Subcutaneous abdominal adipose tissue (tissue), 5 donors: ENCODE data around the gene PXMP4.

Source experiments
- H3K27ac ChIP-seq: one replicate; pipeline ENCODE4 v1.7.0; 2013; ENCODE audit warnings: low read depth, mild to moderate bottlenecking, inconsistent platforms, low read length, moderate library complexity
- H3K27me3 ChIP-seq, 5 donors: one replicate each; pipeline ENCODE4 v1.7.0; 2013; ENCODE audit warnings: low read length in 5 of 5, inconsistent platforms in 1 of 5; ENCODE audit not compliant: control insufficient read depth in 5 of 5, insufficient read depth in 4 of 5
- H3K36me3 ChIP-seq, 5 donors: one replicate each; pipeline ENCODE4 v1.7.0; 2013; ENCODE audit warnings: low read length in 5 of 5; ENCODE audit not compliant: control insufficient read depth in 5 of 5, insufficient read depth in 5 of 5
- H3K4me1 ChIP-seq, 5 donors: one replicate each; pipeline ENCODE4 v1.7.0; 2013; ENCODE audit warnings: low read length in 5 of 5, mild to moderate bottlenecking in 3 of 5, moderate library complexity in 1 of 5; ENCODE audit not compliant: control insufficient read depth in 5 of 5, insufficient read depth in 5 of 5
- H3K4me3 ChIP-seq, 5 donors: one replicate each; pipeline ENCODE4 v1.7.0; 2013; ENCODE audit warnings: low read length in 5 of 5, low read depth in 1 of 5
- H3K9ac ChIP-seq, 5 donors: one replicate each; pipeline ENCODE4 v1.7.0; 2013; ENCODE audit warnings: low read length in 5 of 5, mild to moderate bottlenecking in 4 of 5, moderate library complexity in 3 of 5
- H3K9me3 ChIP-seq, 5 donors: one replicate each; pipeline ENCODE4 v1.7.0; 2013; ENCODE audit warnings: low read length in 5 of 5; ENCODE audit not compliant: control insufficient read depth in 5 of 5
- donor health status: healthy.
- donor health status: healthy.
- donor health status: healthy.
- donor health status: healthy.
- donor health status: healthy.

The PXMP4 gene

DNA sequence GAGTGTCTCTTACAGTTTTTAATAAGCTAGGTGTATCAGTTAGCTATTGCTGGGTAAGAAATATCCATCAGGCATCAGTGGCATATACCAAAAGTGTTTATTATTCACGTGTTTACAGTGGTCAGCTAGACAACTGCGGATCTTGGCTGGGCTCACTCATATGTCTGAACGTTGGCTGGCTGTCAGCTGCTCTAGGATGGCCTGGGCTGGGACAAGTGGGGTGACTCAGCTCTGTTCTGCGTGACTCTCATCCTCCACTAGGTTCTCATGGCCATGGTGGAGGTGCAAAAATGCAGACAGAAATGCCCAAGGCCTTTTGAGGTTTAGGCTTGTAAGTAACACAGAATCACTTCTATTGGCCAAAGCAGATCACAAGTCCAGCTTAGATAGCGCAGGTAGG lies 33.7 kb upstream of the PXMP4 start:
- Histone ChIP-seq H3K36me3 (peaks cover 8 to 68% (median 47%) of the 10 kb centered on the region in 5 donors), H3K4me1 (no peaks in the 10 kb centered on the region), H3K9me3 (peaks cover 0 to 13% (median 9%) of the 10 kb centered on the region in 5 donors), H3K9ac (no peak overlapping the region), H3K27ac (no peak overlapping the region), H3K4me3 (no peak overlapping the region), H3K27me3 (no peaks in the 10 kb centered on the region)

DNA sequence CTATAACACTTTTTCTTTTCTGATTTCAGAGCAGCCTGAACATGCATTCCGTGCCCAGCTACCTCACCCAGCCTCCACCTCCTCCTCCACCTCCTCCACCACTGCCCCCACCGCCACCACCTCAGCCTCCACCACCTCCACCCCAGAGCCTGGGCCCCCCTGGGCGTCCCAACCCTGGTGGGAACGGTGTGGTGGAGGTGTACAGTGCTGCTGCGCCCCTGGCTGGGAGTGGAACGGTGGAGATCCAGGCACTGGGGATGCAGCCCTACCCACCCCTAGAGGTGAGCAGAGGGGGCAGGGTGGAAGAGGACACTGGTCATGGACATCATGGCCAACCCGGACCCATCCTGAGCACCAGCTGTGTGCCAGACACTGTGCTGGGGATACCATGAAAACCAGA lies 33.0 kb upstream of the PXMP4 start:
- Histone ChIP-seq H3K4me3 (no peak overlapping the region), H3K27me3 (no peaks in the 10 kb centered on the region), H3K4me1 (no peaks in the 10 kb centered on the region), H3K36me3 (peaks cover 8 to 66% (median 43%) of the 10 kb centered on the region in 5 donors), H3K27ac (no peak overlapping the region), H3K9ac (no peak overlapping the region), H3K9me3 (peaks cover 0 to 13% (median 9%) of the 10 kb centered on the region in 5 donors)

DNA sequence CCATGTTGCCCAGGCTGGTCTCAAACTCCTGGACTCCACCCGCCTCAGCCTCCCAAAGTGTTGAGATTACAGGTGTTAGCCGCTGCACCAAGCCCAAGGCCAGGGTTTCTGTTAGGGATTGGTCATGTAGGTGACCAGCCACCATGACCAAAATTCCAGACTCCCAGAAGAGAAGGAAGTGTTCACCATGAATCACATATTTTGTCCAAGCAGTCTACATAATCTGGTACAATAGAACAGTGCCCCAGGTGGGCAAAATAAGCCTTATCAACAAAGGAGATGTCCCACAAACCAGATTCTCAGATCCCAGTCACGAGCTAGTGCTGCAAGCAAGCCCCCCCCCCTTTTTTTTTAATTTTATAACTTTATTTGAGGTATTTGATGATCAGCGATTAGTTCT lies 31.7 kb upstream of the PXMP4 start:
- Histone ChIP-seq H3K27me3 (no peaks in the 10 kb centered on the region), H3K4me3 (no peak overlapping the region), H3K9me3 (peaks cover 0 to under 1% (median 0%) of the 10 kb centered on the region in 5 donors), H3K9ac (no peak overlapping the region), H3K4me1 (no peaks in the 10 kb centered on the region), H3K27ac (no peak overlapping the region), H3K36me3 (peaks cover 4 to 57% (median 37%) of the 10 kb centered on the region in 5 donors)

DNA sequence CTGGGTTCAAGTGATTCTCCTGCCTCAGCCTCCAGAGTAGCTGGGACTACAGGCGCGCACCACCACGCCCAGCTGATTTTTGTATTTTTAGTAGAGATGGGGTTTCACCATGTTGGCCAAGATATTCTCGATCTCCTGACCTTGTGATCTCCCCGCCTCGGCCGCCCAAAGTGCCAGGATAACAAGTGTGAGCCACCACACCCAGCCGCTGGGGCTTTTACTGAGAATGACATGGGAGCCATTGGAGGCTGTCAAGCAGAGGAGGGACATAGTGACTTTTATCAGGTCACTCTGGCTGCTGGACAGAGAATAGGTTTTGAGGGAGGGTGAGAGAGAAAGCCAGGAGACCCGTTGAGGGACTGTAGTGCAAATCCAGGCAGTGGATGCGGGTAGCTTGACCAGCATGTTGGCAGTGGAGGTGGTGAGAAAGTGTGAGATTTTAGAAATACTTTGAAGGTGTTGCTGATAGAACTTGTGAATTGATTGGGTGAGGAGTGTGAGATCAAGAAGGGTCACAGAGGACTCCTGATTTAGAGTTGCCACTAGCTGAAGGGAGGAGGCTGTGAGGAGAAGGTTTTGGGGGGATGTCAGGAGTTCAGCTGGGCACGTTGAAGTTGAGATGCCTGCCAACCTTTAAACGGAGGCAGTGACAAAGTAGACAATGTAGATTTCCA lies 26.4 kb upstream of the PXMP4 start:
- H3K27me3 ChIP-seq = no peaks in the 10 kb centered on the region
- H3K9me3 ChIP-seq = no peaks in the 10 kb centered on the region
- H3K4me1 ChIP-seq = no peaks in the 10 kb centered on the region
- H3K4me3 ChIP-seq = no peak overlapping the region
- H3K27ac ChIP-seq = no peak overlapping the region
- H3K9ac ChIP-seq = no peak overlapping the region
- H3K36me3 ChIP-seq = peaks cover 4 to 35% (median 23%) of the 10 kb centered on the region in 5 donors

DNA sequence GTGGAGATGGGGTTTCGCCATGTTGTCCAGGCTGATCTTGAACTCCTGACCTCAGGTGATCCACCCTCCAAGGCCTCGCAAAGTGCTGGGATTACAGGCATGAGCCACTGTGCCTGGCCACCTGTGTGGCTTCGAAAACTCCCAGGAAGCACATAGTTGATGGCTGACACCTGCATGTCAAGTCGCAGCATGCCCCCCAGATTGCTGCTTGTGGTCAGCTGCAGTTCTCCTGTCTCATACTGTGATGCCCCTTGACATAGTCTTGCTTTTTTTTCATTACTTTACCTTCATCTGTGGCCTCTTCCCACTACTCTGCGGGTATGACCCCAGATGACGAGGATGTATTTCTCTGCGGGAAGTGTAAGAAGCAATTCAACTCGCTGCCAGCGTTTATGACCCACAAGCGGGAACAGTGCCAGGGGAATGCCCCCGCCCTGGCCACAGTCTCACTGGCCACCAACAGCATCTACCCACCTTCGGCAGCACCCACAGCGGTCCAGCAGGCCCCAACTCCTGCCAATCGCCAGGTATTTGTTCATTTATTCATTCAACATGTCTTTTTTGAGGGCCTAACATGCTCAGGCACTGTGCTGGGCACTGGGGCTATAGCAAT lies 24.8 kb upstream of the PXMP4 start:
- no peaks in the 10 kb centered on the region for H3K4me1 ChIP-seq
- no peak overlapping the region for H3K9ac ChIP-seq
- H3K27ac ChIP-seq = no peak overlapping the region
- H3K36me3 ChIP-seq = peaks cover 0 to 22% (median 14%) of the 10 kb centered on the region in 5 donors
- no peak overlapping the region for H3K4me3 ChIP-seq
- H3K9me3 ChIP-seq = no peaks in the 10 kb centered on the region
- no peaks in the 10 kb centered on the region for H3K27me3 ChIP-seq

DNA sequence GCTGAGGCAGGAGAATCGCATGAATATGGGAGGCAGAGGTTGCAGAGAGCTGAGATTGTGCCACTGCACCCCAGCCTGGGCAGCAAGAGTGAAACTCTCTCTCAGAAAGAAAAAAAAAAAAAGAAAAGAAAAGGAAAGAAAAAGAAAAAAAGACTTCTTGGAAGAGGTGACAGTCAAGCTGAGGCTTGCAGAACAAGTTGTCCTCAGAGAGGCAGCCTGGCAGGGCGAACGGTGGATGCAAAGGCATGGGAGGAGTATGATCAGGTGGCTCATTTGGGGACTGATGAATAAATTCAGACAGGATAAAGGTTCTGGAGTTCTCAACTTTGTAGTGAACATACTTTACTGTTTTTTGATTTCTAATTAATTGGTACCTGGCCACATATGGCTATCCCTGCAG lies 24.1 kb upstream of the PXMP4 start:
- H3K4me1 ChIP-seq = no peaks in the 10 kb centered on the region
- no peak overlapping the region for H3K27ac ChIP-seq
- no peaks in the 10 kb centered on the region for H3K9me3 ChIP-seq
- H3K27me3 ChIP-seq = no peaks in the 10 kb centered on the region
- no peak overlapping the region for H3K9ac ChIP-seq
- H3K4me3 ChIP-seq = no peak overlapping the region
- H3K36me3 ChIP-seq = peaks cover 0 to 21% (median 14%) of the 10 kb centered on the region in 5 donors

DNA sequence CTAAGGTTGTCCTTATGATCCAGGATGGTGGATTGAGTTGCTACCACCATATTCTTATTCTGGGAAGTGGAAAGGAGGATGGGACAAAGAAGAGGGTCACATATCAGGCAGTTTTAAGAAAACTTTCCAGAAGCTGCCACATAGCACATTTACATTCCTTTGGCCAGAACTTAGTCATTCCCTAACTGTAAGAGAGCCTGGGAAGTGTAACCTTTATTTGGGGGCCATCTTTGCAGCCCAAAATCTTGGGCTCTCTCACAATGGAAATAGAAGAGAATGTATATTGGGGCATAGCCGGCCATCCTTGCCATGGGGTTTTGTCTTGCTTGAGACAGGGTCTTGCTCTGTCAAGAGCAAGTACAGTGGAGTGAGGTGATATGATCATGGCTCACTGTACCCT lies 20.1 kb upstream of the PXMP4 start:
- H3K9ac ChIP-seq = no peak overlapping the region
- H3K36me3 ChIP-seq = peaks cover 0 to 4% (median 2%) of the 10 kb centered on the region in 5 donors

DNA sequence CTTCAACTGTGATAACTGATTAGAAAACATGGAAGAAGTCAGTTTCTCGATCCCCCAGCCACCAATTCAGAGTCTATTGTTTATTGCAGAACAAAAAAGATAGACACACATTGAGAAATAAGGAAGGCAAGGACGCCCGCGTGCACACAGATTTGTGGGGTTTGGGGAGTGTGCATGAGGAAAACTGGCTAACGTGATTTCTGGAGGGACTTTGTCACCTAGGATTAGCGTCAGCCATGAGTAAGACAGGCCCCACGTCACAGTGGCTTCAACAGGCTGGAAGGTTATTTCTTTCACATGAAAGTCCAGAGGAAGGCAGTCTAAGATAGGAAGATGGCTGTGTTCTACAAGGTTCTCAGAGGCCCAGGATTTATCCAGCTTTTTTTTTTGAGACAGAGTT lies 19.4 kb upstream of the PXMP4 start:
- no peak overlapping the region for H3K4me3 ChIP-seq
- H3K27me3 ChIP-seq = no peaks in the 10 kb centered on the region
- H3K4me1 ChIP-seq = peaks cover 0 to under 1% (median 0%) of the 10 kb centered on the region in 5 donors
- peaks cover 6 to 17% (median 14%) of the 10 kb centered on the region in 5 donors for H3K9me3 ChIP-seq
- no peak overlapping the region for H3K9ac ChIP-seq
- no peaks in the 10 kb centered on the region for H3K36me3 ChIP-seq
- H3K27ac ChIP-seq = no peak overlapping the region

More for the DNA sequence above, 20.1 kb upstream of the PXMP4 start:
- H3K4me3 ChIP-seq = no peak overlapping the region
- no peaks in the 10 kb centered on the region for H3K4me1 ChIP-seq
- H3K27me3 ChIP-seq = no peaks in the 10 kb centered on the region
- no peak overlapping the region for H3K27ac ChIP-seq
- peaks cover 6 to 17% (median 14%) of the 10 kb centered on the region in 5 donors for H3K9me3 ChIP-seq

DNA sequence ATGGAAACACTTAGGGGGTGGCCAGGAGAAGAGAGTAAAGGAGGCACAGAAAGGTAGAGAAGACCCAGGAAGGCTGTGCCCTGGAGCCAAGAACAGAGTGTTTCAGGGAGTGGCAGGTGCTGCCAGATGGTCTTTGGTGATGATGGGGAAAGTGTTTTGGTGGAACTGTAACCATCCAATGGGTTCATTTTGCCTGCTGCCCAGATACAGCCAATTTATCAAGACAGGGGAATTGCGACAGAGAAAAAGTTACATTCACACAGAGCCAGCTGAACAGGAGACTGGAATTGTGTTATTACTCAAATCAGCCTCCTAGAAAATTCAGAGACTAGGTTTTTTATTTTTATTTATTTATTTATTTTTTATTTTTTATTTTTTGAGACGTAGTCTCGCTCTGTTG lies 16.9 kb upstream of the PXMP4 start:
- peak overlapping the region in 3 of 5 donors; percentile 16 to 25 (median 17) for H3K4me3 ChIP-seq
- no peak overlapping the region for H3K27ac ChIP-seq
- no peak overlapping the region for H3K9ac ChIP-seq
- H3K27me3 ChIP-seq = no peaks in the 10 kb centered on the region
- peaks cover 6 to 17% (median 14%) of the 10 kb centered on the region in 5 donors for H3K9me3 ChIP-seq
- no peaks in the 10 kb centered on the region for H3K36me3 ChIP-seq
- peaks cover 0 to 23% (median 21%) of the 10 kb centered on the region in 5 donors for H3K4me1 ChIP-seq
